HCT116 (cell line): ENCODE results near the gene MYBPC3. TPM values are rescaled to one million over a fixed set of nuclear protein-coding genes. Genes with fewer than 3 reads are reported as not detected.

ENCODE experiments used
- ATAC-seq: fragments of 200-7000 bp; cut with Tn5 transposase; 2 replicates; pipeline ENCODE4 v1.9.1; 2020; ENCODE audit warnings: mild to moderate bottlenecking, moderate library complexity
- BruUV-seq: library from RNA; stranded (reverse); fragments of 400-500 nt; replicated peaks from 2 replicates; lab custom pipeline; 2021; lab: Mats Ljungman, UMichigan
- CTCF ChIA-PET: fragments of 300-600 bp; sonication (Branson Sonifier 250); formaldehyde crosslinking; loops from one replicate; lab custom pipeline; 2021; ENCODE audit warnings: antibody characterized with exemption; lab: Charles Lee
- POLR2A ChIA-PET: fragments of 300-600, 350-600 bp; sonication (Branson Sonifier 250); formaldehyde crosslinking; loops from one replicate; lab custom pipeline; 2021; ENCODE audit warnings: antibody characterized with exemption; lab: Charles Lee
- RAD21 ChIA-PET, 2 experiments: fragments of 300-600 bp; sonication (Branson Sonifier 250); formaldehyde crosslinking; loops; one replicate each; lab custom pipeline; 2023; ENCODE audit warnings: low total read pairs in 2 of 2; ENCODE audit not compliant: uncharacterized antibody in 2 of 2, unreplicated experiment in 2 of 2, low non-redundant PET in 1 of 2; lab: Charles Lee
- DNase-seq: peaks from one replicate; pipeline ENCODE4 v3.0.0-alpha.2; 2010; ENCODE audit warnings: low read depth, low spot score
- H2AFZ ChIP-seq: fragments of 200-600 bp; shearing (Covaris generic), sonication (generic); 2 replicates; pipeline ENCODE4 v1.6.1; 2017; ENCODE audit warnings: low read depth, mixed run types, mixed read lengths, antibody characterized with exemption, low read length; ENCODE audit not compliant: poor library complexity, severe bottlenecking
- H3K27ac ChIP-seq: 2 replicates; pipeline ENCODE4 v1.5.1; 2012; ENCODE audit warnings: low read depth, low read length
- H3K27me3 ChIP-seq: fragments of 200-600 bp; sonication (generic); 2 replicates; pipeline ENCODE4 v1.6.1; 2016; ENCODE audit warnings: mixed run types, low read length, mixed read lengths; ENCODE audit not compliant: insufficient read depth
- H3K36me3 ChIP-seq, 2 experiments: fragments of 200-500 bp in 1 of 2; fragments of 200-600 bp in 1 of 2; sonication (Bioruptor generic) in 1 of 2; sonication (generic) in 1 of 2; 2 replicates each; pipeline versions ENCODE4 v1.5.1 to v1.6.1; 2014 to 2016; ENCODE audit warnings: low read length in 2 of 2, inconsistent platforms in 1 of 2, mixed read lengths in 1 of 2, mixed run types in 1 of 2; ENCODE audit not compliant: insufficient read depth in 2 of 2, control insufficient read depth in 1 of 2
- H3K4me1 ChIP-seq, 2 experiments: fragments of 200-600 bp in 1 of 2; sonication (generic) in 1 of 2; 2 replicates each; pipeline versions ENCODE4 v1.5.1 to v1.6.1; 2012 to 2017; ENCODE audit warnings: low read length in 2 of 2, inconsistent platforms in 1 of 2, mild to moderate bottlenecking in 1 of 2, mixed read lengths in 1 of 2, mixed run types in 1 of 2, moderate library complexity in 1 of 2; ENCODE audit not compliant: insufficient read depth in 2 of 2, control insufficient read depth in 1 of 2
- H3K4me2 ChIP-seq: fragments of 200-600 bp; sonication (generic); 2 replicates; pipeline ENCODE4 v1.6.1; 2017; ENCODE audit warnings: mixed run types, low read length, mixed read lengths
- H3K4me3 ChIP-seq, 2 experiments: fragments of 200-600 bp in 1 of 2; sonication (generic) in 1 of 2; replicated peaks in 1 of 2; 2 replicates each; pipeline ENCODE4 v1.5.1; 2011 to 2016; ENCODE audit warnings: low read length in 2 of 2, control low read depth in 1 of 2, low read depth in 1 of 2, mild to moderate bottlenecking in 1 of 2, mixed read lengths in 1 of 2, mixed run types in 1 of 2
- H3K79me2 ChIP-seq: fragments of 200-600 bp; sonication (generic); 2 replicates; pipeline ENCODE4 v1.6.1; 2017; ENCODE audit warnings: mild to moderate bottlenecking, mixed run types, low read length, moderate library complexity, mixed read lengths; ENCODE audit not compliant: insufficient read depth
- H3K9ac ChIP-seq: fragments of 200-600 bp; sonication (generic); 2 replicates; pipeline ENCODE4 v1.6.1; 2016; ENCODE audit warnings: low read length, mixed read lengths
- H3K9me2 ChIP-seq: fragments of 200-600 bp; sonication (generic), shearing (Covaris generic); 2 replicates; pipeline ENCODE4 v1.6.1; 2017; ENCODE audit warnings: mixed run types, mild to moderate bottlenecking, moderate library complexity; ENCODE audit not compliant: insufficient read depth
- H3K9me3 ChIP-seq, 2 experiments: fragments of 200-500 bp in 1 of 2; fragments of 200-600 bp in 1 of 2; sonication (Bioruptor generic) in 1 of 2; sonication (generic) in 1 of 2; 2 replicates each; pipeline ENCODE4 v1.6.1; 2014 to 2017; ENCODE audit warnings: low read length in 2 of 2, mixed read lengths in 2 of 2, inconsistent platforms in 1 of 2, low read depth in 1 of 2, mild to moderate bottlenecking in 1 of 2, mixed run types in 1 of 2, moderate library complexity in 1 of 2; ENCODE audit not compliant: control insufficient read depth in 1 of 2, insufficient read depth in 1 of 2
- H4K20me1 ChIP-seq: fragments of 200-600 bp; sonication (generic), shearing (Covaris generic); 2 replicates; pipeline ENCODE4 v1.6.1; 2017; ENCODE audit warnings: mixed run types, mild to moderate bottlenecking, moderate library complexity; ENCODE audit not compliant: insufficient read depth
- CBX3 ChIP-seq: IDR thresholded peaks from 2 replicates; pipeline ENCODE4 v1.6.1; 2012; ENCODE audit warnings: low read depth
- FOSL1 ChIP-seq: IDR thresholded peaks from 2 replicates; pipeline ENCODE4 v1.6.1; 2012; ENCODE audit warnings: low read depth
- JUND ChIP-seq: IDR thresholded peaks from 2 replicates; pipeline ENCODE4 v1.6.1; 2012
- POLR2A ChIP-seq: IDR thresholded peaks from 2 replicates; pipeline ENCODE4 v1.7.0; 2011; ENCODE audit warnings: borderline replicate concordance; ENCODE audit not compliant: insufficient read depth, insufficient read length; ENCODE audit errors: extremely low read depth
- RAD21 ChIP-seq: IDR thresholded peaks from 2 replicates; pipeline ENCODE4 v1.6.1; 2012; ENCODE audit warnings: low read depth, mild to moderate bottlenecking
- TCF7L2 ChIP-seq: IDR thresholded peaks from 2 replicates; pipeline ENCODE4 v1.7.0; 2011; ENCODE audit warnings: borderline replicate concordance, inconsistent platforms; ENCODE audit not compliant: insufficient read depth, insufficient read length; ENCODE audit errors: extremely low read depth
- ZNF274 ChIP-seq: fragments of 200-500 bp; sonication (Bioruptor generic); IDR thresholded peaks from 2 replicates; pipeline ENCODE4 v1.6.1; 2014; ENCODE audit warnings: mild to moderate bottlenecking, low read depth, low read length, inconsistent platforms
- intact Hi-C: fragments of 100-400 bp; cut with micrococcal nuclease; formaldehyde crosslinking; loops from 2 replicates; pipeline ENCODE4 v1.10.0; 2022
- total RNA-seq: library from RNA; stranded (reverse); gene quantifications from one replicate; pipeline ENCODE4 v1.2.1, GENCODE V29; 2021; ENCODE audit not compliant: unreplicated experiment

MYBPC3 gene
- total RNA-seq, 1 experiment from 2014 or later = 0.25 TPM

- no peaks in the 10 kb centered on the region for H3K36me3 ChIP-seq
- ATAC-seq (no peak), DNase-seq (no peak)
- BruUV-seq = no TSS peak
- H3K4me1 ChIP-seq = no peaks in the 10 kb centered on the region
- no peaks in the 10 kb centered on the region for H3K9me2 ChIP-seq
- ChIA-PET CTCF (interaction anchor here (1.6 kb wide), 1 partner anchor 9 kb away, joined by 5 read pairs; no protein-coding TSS in a partner anchor), RAD21 (no interaction called here), POLR2A (no interaction called here)
- H4K20me1 ChIP-seq = no peaks in the 10 kb centered on the region
- H3K27ac ChIP-seq = no peak overlapping the region
- no peak overlapping the region for H3K4me3 ChIP-seq
- H3K4me2 ChIP-seq = no peak overlapping the region
- no peaks in the 10 kb centered on the region for H3K9me3 ChIP-seq
- no peaks in the 10 kb centered on the region for H3K27me3 ChIP-seq
- H3K79me2 ChIP-seq = no peaks in the 10 kb centered on the region
- TF ChIP-seq CBX3 (no peak), ZNF274 (no peak), JUND (no peak)
- no peak overlapping the region for H2AFZ ChIP-seq
- intact Hi-C loops = no loop called here
- no peak overlapping the region for H3K9ac ChIP-seq
These were observed 46.0 kb upstream of the MYBPC3 start for GRCh38 chr11:47398551-47398950.

- no peaks in the 10 kb centered on the region for H3K79me2 ChIP-seq
- no peaks in the 10 kb centered on the region for H3K9me3 ChIP-seq
- H3K27me3 ChIP-seq = no peaks in the 10 kb centered on the region
- BruUV-seq = no TSS peak
- TF ChIP-seq TCF7L2 (no peak), POLR2A (no peak), CBX3 (no peak), FOSL1 (no peak), RAD21 (no peak)
- H3K4me1 ChIP-seq = no peaks in the 10 kb centered on the region
- no peak overlapping the region for H3K9ac ChIP-seq
- DNase-seq = no peak
- no peak overlapping the region for H2AFZ ChIP-seq
- no peak overlapping the region for H3K27ac ChIP-seq
- H3K9me2 ChIP-seq = no peaks in the 10 kb centered on the region
- POLR2A ChIA-PET = no interaction called here
- CTCF ChIA-PET = interaction anchor here (1.6 kb wide), 1 partner anchor 9 kb away, joined by 5 read pairs; no protein-coding TSS in a partner anchor
- RAD21 ChIA-PET = no interaction called here
- no peak overlapping the region for H3K4me2 ChIP-seq
- no peaks in the 10 kb centered on the region for H3K36me3 ChIP-seq
- no peak for ATAC-seq
- H3K4me3 ChIP-seq = no peak overlapping the region
- intact Hi-C loops = no loop called here
- H4K20me1 ChIP-seq = no peaks in the 10 kb centered on the region
These were observed 45.5 kb upstream of the MYBPC3 start for GRCh38 chr11:47398011-47398410.
